Parathyroid adenoma (tissue), 2 donors: Measurements from ENCODE around the gene FAM171A2.
A peak's percentile ranks its signal among the peaks of the same experiment; 100 is the strongest.
"Not testable (repeated sequence)": the region's sequence is repeated elsewhere in the genome, so short reads cannot be mapped to it uniquely, and the experiment has no call there.

Experiments
- H2AFZ ChIP-seq: fragments of 300-600 bp; sonication (generic); one replicate; pipeline ENCODE4 v1.7.0; 2017; ENCODE audit warnings: antibody characterized with exemption, mild to moderate bottlenecking
- H3K27ac ChIP-seq: fragments of 300-600 bp; sonication (generic); one replicate; pipeline ENCODE4 v1.7.0; 2017
- H3K27me3 ChIP-seq: fragments of 300-600 bp; sonication (generic); one replicate; pipeline ENCODE4 v1.7.0; 2017; ENCODE audit warnings: low read length; ENCODE audit not compliant: control insufficient read depth, insufficient read depth
- H3K36me3 ChIP-seq: fragments of 300-600 bp; sonication (generic); one replicate; pipeline ENCODE4 v1.7.0; 2017; ENCODE audit warnings: low read length; ENCODE audit not compliant: control insufficient read depth, insufficient read depth
- H3K4me1 ChIP-seq: fragments of 300-600 bp; sonication (generic); one replicate; pipeline ENCODE4 v1.7.0; 2017; ENCODE audit warnings: control low read depth
- H3K4me2 ChIP-seq: fragments of 300-600 bp; sonication (generic); one replicate; pipeline ENCODE4 v1.7.0; 2017; ENCODE audit warnings: low read length
- H3K4me3 ChIP-seq: fragments of 300-600 bp; sonication (generic); one replicate; pipeline ENCODE4 v1.7.0; 2017; ENCODE audit warnings: low read depth, low read length
- H3K79me2 ChIP-seq: fragments of 300-600 bp; sonication (generic); one replicate; pipeline ENCODE4 v1.7.0; 2017; ENCODE audit warnings: control low read depth
- H3K9ac ChIP-seq: fragments of 300-600 bp; sonication (generic); one replicate; pipeline ENCODE4 v1.7.0; 2017; ENCODE audit warnings: mild to moderate bottlenecking
- H3K9me3 ChIP-seq: fragments of 300-600 bp; sonication (generic); one replicate; pipeline ENCODE4 v1.7.0; 2017; ENCODE audit warnings: low read length; ENCODE audit not compliant: control insufficient read depth
- TF ChIP-seq, protein P1 (sequence below): fragments of 300-600 bp; sonication (generic); IDR thresholded peaks from one replicate; pipeline ENCODE4 v1.7.0; 2017; ENCODE audit warnings: antibody characterized with exemption, mild to moderate bottlenecking
- donor health status: primary hyperparathyroidism.

The FAM171A2 gene

DNA sequence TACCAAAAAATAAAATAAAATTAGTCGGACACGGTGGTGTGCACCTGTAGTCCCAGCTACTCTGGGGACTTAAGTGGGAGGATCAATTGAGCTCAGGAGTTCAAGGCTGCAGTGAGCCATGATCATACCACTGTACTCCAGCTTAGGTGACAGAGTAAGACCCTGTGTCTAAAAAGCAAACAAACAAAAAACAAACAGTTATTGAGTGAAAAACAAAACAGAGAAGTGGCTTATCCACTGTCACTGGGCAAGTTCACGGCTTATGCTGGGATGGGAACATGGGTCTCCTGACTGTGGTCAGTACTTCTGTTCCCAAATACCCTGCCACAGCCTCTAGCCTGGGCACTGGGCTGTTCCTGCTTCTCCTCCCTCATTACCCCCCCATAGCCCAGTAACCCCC lies 28.1 kb downstream of the FAM171A2 start:
- Histone ChIP-seq H3K9ac (no peak overlapping the region), H3K79me2 (no peaks in the 10 kb centered on the region), H3K9me3 (no peaks in the 10 kb centered on the region), H3K27ac (no peak overlapping the region), H3K4me1 (peaks cover 2% of the 10 kb centered on the region), H3K4me2 (no peak overlapping the region), H3K36me3 (no peaks in the 10 kb centered on the region), H3K27me3 (no peaks in the 10 kb centered on the region), H3K4me3 (no peak overlapping the region), H2AFZ (no peak overlapping the region)
- TF ChIP-seq, protein P1, sequence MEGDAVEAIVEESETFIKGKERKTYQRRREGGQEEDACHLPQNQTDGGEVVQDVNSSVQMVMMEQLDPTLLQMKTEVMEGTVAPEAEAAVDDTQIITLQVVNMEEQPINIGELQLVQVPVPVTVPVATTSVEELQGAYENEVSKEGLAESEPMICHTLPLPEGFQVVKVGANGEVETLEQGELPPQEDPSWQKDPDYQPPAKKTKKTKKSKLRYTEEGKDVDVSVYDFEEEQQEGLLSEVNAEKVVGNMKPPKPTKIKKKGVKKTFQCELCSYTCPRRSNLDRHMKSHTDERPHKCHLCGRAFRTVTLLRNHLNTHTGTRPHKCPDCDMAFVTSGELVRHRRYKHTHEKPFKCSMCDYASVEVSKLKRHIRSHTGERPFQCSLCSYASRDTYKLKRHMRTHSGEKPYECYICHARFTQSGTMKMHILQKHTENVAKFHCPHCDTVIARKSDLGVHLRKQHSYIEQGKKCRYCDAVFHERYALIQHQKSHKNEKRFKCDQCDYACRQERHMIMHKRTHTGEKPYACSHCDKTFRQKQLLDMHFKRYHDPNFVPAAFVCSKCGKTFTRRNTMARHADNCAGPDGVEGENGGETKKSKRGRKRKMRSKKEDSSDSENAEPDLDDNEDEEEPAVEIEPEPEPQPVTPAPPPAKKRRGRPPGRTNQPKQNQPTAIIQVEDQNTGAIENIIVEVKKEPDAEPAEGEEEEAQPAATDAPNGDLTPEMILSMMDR, result no peak

DNA sequence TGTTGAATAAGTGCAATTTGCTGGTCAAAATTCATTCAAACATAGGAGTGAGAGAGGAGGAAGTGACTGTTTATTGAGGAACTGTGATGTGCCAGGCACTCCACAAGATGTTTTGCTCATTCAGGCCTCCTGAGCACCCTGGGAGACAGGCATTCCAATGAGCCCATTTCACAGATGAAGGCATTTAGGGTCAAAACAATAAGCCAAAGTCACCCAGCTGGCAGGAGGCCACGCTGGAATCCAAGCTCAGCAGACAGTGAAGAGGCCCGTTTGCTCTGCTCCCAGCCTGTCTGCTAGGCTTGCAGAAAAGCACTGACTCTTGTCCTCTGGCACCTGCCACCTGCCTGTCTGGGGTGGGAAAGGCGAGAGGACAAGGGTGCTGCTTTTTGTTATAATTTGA lies 28.9 kb downstream of the FAM171A2 start:
- TF ChIP-seq, protein P1, result no peak
- Histone ChIP-seq H3K9me3 (no peaks in the 10 kb centered on the region), H3K36me3 (no peaks in the 10 kb centered on the region), H3K4me2 (no peak overlapping the region), H3K27me3 (no peaks in the 10 kb centered on the region), H3K79me2 (no peaks in the 10 kb centered on the region), H3K4me3 (no peak overlapping the region), H3K9ac (no peak overlapping the region), H3K27ac (no peak overlapping the region), H2AFZ (peak overlapping the region; percentile 11), H3K4me1 (peaks cover 2% of the 10 kb centered on the region)

DNA sequence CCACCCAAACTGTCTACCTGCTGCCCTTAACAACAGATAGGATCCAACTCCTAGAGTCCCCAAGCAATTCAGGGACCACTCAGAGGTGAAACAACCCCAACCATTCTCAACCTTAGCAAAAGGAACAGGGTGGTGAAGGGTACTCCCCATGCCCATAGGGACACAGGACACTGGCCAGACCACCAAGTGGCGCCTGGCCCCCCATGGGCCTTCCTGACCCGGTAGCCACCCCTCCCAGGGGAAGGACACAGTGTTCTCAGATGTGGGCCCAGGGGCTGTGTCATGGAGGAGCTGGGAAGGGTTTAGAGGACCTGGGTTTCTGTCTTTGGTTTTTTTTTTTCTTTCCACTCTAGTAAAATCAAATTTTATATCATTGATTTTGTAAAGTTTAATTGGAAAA lies 29.3 kb downstream of the FAM171A2 start:
- H3K79me2 ChIP-seq, result no peaks in the 10 kb centered on the region
- no peaks in the 10 kb centered on the region for H3K9me3 ChIP-seq
- no peak overlapping the region for H3K9ac ChIP-seq
- H3K4me1 ChIP-seq, result peaks cover 2% of the 10 kb centered on the region
- no peak overlapping the region for H3K4me3 ChIP-seq
- H3K27me3 ChIP-seq, result no peaks in the 10 kb centered on the region
- TF ChIP-seq, protein P1, result no peak
- no peaks in the 10 kb centered on the region for H3K36me3 ChIP-seq
- peak overlapping the region; percentile 11 for H2AFZ ChIP-seq
- no peak overlapping the region for H3K4me2 ChIP-seq
- H3K27ac ChIP-seq, result no peak overlapping the region

DNA sequence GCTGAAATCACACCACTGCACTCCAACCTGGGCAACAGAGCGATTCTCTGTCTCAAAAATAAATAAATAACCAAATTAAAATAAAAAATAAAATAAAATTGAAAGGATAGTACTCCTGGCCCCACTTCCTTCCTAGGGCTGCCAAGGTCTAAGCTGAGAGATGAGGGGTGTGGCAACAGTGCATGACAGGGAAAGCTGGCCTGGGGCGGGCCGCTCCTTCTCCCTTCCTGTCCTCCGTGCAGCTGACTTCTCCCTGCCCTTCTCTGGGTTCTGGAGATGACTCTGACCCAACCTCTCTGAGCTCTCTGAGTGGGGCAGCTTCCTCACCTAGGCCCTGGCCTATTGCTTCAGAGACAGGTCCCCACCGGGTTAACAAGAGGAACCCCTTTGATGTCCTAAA lies 30.3 kb downstream of the FAM171A2 start:
- no peak overlapping the region for H2AFZ ChIP-seq
- no peak overlapping the region for H3K9ac ChIP-seq
- TF ChIP-seq, protein P1, result no peak
- peaks cover 2% of the 10 kb centered on the region for H3K4me1 ChIP-seq
- H3K36me3 ChIP-seq, result no peaks in the 10 kb centered on the region
- H3K4me3 ChIP-seq, result no peak overlapping the region
- no peak overlapping the region for H3K4me2 ChIP-seq
- no peak overlapping the region for H3K27ac ChIP-seq
- H3K27me3 ChIP-seq, result no peaks in the 10 kb centered on the region
- H3K9me3 ChIP-seq, result no peaks in the 10 kb centered on the region
- no peaks in the 10 kb centered on the region for H3K79me2 ChIP-seq

DNA sequence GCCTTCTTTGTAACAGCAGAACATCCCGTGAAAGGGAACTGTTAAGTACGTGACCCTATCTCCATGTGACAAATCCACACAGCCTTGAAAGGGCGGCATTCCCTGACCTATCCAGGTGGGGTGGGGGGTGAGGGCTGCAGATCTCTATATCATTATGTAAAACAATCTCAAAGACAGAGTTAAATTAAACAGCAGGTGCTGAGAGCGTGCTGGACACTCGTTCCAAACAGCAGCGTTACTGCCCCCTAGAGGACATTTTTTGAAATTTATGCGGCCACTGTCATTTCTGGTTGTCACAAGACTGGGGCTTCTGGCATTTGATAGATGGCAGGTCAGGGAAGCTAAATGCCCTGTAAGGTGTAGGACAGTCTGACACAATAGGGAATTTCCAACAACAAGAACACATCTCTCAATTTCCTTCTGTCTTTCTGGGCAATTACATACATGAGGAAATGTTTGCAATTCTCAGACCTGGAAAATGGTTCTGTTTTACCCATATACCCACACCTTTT lies 32.3 kb downstream of the FAM171A2 start:
- peak overlapping the region; percentile 48 for H3K4me2 ChIP-seq
- H3K79me2 ChIP-seq, result no peaks in the 10 kb centered on the region
- H3K4me3 ChIP-seq, result peak overlapping the region; percentile 25
- no peaks in the 10 kb centered on the region for H3K9me3 ChIP-seq
- TF ChIP-seq, protein P1, result peak; percentile 93
- H3K27ac ChIP-seq, result no peak overlapping the region
- H3K4me1 ChIP-seq, result peaks cover 2% of the 10 kb centered on the region
- H2AFZ ChIP-seq, result no peak overlapping the region
- no peaks in the 10 kb centered on the region for H3K36me3 ChIP-seq
- H3K9ac ChIP-seq, result no peak overlapping the region
- H3K27me3 ChIP-seq, result no peaks in the 10 kb centered on the region

DNA sequence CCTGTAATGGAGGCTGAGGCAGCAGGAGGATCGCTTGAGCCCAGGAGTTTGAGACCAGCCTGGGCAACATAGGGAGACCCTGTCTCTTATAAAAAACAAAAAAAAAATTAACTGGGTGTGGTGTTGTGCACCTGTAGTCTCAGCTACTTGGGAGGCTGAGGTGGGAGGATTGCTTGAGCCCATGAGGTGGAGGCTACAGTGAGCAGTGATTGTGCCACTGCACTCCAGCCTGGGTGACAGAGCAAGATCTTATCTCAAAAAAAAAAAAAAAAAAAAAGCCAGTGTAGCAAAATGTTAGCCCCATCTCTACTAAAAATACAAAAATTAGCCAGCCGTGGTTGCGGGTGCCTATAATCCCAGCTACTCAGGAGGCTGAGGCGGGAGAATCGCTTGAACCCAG lies 33.4 kb downstream of the FAM171A2 start:
- H3K27ac ChIP-seq, H3K27me3 ChIP-seq, H3K4me1 ChIP-seq, H3K36me3 ChIP-seq, H3K79me2 ChIP-seq, H3K4me3 ChIP-seq, H3K9me3 ChIP-seq, H2AFZ ChIP-seq, H3K9ac ChIP-seq, H3K4me2 ChIP-seq: not testable (repeated sequence)

DNA sequence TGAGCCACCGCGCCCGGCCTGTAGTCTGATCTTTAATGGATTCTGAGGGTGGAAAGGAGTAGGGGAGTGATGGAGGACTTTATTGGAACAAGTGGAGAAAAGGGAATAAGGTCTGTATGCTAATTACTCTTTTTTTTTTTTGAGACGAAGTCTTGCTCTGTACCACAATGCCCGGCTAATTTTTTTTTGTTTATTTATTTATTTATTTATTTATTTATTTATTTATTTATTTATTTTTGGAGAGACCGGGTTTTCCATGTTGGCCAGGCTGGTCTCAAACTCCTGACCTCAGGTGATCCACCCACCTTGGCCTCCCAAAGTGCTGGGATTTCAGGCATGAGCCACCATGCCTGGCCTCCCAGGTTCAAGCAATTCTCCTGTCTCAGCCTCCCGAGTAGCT lies 34.1 kb downstream of the FAM171A2 start:
- not testable (repeated sequence) for H3K9me3 ChIP-seq, H3K4me2 ChIP-seq, H3K27me3 ChIP-seq, H3K4me1 ChIP-seq, H3K9ac ChIP-seq, H2AFZ ChIP-seq, H3K27ac ChIP-seq, H3K36me3 ChIP-seq, H3K79me2 ChIP-seq, H3K4me3 ChIP-seq
